Stimulated activated CD8-positive, alpha-beta memory T cell treated with anti-CD3 and anti-CD28 coated beads, Interleukin-4, amount 100 ng/mL, for 1 hour (primary cell): ENCODE results near the gene LIMCH1.

Experiments used
- DNase-seq, 2 donors: peaks; one replicate each; pipeline ENCODE4 v3.0.0-alpha.2; 2020; ENCODE audit warnings: low read depth in 2 of 2, low spot score in 1 of 2

Gene LIMCH1

DNA sequence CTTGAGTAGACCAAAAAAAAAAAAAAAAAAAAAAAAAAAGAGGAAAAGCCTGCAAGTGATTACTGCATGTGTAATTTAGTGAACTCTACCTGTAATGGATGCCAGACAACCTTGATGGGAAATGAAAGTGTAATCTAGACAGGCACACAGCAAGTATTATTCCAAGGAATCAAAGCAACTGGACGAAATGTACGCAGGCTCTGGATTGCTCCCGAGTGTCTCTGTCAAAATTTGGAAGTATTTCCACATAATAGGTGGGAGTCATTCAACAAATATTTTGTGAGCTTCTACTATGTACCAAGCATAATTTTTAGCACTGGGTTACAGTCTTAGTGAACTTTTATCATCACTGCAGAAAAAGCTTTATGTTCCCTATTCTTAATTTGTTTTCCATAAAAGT is 64.2 kb downstream of the LIMCH1 start:
- no peak for DNase-seq

DNA sequence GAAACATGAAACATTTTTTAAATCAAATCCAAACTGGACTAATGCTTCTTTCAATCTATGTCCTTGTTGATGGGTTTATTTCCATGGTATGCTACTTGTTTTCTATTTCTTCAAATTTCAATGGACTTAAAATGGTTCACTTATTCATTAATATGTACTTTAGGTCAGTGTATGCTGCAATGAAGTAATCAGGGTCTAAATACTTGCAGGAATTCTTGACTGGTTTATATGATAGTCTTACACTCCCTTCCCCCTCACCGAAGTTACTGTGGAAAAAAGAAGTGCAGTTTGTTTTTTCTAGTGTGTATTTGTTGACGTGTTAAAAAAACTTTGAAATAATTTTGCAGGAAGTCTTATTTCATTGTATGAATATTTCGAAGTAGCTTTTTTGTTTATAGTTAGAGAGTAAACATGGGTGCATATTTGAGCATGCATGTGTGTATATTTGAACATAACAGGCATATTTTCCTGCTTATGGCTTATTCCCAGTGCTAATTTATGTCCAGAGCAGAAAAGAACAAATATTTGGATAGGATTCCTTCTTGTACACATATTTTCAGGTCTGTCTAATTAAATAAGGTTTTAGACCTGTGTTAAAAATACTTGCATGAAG is 65.0 kb downstream of the LIMCH1 start:
- no peak for DNase-seq

DNA sequence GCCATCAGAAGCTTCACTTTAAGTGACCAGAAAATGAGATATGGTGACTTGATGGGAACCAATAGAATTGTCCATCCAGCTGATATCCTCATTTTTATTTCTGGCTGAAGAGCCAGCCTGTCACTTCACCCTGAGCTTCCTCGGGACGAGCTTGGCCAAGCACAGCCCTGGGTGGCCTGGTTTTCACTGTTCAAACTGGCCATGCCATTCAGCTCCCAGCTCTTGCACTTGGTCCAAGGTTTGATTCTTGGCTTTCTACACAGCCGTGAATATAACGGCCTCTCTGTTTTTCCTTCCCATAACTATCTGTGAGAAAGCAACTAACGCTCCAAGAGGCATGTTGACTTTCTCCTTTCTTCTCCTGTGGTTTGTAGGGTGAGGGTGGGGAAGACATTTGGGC is 71.9 kb downstream of the LIMCH1 start:
- DNase-seq: no peak

DNA sequence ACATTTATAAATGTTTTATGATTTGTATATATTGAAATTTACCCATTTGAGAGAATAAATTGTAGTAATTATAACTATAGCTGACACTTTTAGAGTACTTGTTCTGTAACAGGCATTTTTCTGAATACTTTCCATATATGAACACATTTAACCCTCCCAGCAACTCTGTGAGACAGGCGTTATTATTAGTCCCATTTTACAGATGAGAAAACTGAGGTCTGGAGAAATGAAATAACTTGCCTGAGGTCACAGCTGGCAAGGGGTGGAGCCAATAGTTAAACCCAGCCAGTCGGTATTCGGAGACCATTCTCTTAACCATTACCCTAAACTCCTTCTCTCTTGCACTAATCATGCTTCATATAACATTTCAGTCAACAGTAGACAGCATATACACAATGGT is 72.5 kb downstream of the LIMCH1 start:
- no peak for DNase-seq

DNA sequence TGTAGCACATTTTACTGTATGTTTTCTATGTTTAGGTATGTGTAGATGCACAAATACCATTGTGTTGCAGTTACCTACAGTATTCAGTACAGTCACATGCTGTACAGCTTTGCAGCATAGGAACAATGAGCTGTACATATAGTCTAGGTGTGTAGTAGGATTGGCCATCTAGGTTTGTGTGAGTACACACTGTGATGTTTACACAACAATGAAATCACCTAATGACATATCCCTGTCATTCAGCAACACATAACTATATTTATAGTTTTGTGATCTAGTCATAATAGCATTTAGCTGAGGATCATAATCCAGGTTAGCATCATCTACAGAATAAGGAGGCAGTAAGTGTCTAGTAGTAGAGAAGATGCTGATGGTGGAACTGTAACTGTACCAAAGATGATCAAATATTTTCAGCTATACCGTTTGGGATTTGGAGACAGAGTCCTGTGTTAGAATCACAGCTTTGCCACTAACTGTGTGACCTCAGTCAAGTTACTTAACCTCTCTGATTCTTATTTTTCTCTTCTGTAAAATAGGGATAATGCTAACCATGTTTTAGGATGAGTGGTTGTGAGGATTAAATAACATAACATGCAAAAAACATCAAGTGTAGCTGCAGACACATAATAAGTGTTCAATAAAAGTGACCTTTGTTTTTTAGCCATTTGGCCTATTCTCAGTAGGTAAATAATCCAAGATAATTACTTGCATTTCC is 73.3 kb downstream of the LIMCH1 start:
- DNase-seq: no peak

DNA sequence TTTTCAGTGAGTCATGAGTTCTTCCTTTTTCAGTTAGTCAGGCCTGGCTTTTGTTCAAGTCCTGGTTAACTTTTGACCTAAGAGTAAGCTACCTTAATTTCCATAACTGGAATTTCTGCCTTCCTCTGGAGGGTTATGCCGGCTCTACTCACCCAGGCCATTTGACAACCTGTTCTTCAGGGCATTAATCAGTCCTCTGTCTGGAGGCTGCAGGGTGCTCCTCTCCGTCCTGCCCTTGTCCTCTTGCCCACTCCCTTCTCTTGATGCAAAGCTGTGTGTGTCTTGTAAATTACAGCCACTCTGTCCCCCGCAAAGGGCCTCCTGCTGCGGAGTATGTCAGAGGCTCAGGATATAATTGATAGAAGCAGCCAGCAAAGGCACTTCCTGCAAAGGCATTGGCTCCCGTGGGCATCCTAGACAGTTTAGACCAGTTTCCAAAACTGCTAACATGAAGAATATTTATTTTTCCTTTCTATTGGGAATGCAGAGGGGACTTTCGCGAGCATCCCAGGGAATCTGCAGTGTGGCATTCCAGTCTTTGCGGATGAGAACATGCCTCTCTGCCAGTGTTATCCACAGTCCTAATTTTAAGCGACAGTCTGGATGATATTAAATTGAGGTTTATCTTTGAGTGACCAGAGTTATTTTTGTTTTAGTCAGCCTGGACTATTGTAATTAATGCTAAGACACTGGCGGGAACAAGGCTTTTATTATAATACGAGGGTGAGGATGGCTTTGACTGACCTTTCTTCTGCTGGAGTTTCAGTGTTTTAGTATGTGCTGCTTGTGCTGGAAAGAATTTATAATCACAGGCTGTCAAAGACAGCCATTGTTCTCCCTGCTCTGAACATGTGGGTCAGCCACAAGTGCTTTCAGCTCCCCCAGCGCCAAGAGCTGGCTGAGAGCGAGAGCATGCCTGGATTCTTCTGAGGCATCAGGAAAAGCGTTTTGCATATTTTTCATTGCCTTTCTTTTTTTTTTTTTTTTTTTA is 74.2 kb downstream of the LIMCH1 start:
- DNase-seq: no peak

DNA sequence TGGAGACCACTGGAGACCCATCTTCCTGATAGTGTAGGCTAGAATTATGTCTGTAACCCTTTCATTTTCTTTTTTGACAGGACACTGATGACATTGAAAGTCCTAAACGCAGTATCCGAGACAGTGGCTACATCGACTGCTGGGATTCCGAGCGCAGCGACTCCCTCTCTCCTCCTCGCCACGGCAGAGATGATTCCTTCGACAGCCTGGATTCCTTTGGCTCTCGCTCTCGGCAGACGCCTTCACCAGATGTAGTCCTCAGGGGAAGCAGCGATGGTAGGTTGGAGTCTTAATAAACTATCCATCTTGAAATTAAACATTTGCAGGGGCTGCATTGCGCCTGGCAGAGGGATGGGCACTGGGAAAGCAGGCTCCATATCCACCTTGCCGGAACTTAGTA is 75.4 kb downstream of the LIMCH1 start:
- no peak for DNase-seq

DNA sequence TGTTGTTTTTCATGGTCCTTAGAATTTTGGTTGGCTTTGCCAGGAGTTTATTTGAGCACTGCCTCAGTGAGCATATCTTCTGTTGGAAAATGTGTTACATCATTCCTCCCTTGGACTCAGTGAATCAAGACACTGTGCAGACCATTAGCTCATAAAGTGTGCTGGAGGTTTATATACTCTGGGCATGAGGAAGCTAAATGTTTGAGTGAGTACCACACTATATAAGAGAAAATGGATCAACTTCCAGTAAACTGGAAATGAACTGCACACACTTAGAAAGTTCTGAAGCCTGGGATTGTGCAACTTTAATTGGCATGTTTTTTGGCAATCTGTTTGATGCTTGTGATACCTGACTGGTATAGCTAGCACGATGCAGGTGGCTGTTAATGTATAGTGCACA is 75.9 kb downstream of the LIMCH1 start:
- DNase-seq: no peak

DNA sequence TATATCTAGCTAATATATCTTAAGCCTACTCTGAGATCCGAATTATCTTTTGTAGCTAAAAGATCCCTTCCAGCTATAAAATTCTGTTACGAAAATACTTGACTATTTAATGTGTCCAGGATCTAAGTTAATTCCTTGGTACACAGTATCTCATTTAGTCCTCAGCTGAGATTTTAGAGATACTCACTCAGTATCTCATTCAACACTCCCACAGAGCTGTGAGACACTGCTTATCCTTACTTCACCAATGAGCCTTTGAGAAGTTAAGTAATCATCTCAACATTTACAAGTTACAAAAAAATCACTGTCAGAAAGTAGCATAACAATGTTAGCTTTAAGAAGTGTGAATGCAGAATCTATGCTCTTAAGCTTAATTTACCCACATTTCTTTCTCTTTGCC is 76.6 kb downstream of the LIMCH1 start:
- no peak for DNase-seq

DNA sequence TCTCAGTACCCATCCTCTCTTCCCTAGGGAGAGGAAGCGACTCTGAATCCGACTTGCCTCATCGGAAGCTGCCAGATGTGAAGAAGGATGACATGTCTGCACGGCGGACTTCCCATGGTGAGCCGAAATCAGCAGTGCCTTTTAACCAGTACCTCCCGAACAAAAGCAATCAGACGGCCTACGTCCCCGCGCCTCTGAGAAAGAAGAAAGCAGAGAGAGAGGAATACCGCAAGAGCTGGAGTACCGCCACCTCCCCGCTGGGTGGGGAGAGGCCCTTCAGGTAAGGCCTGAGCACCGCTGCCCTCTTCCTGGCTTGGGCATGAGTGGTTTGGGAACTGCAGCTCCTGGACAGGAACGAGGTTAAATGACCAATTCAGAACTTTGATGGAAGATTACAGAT is 81.2 kb downstream of the LIMCH1 start:
- DNase-seq: no peak

DNA sequence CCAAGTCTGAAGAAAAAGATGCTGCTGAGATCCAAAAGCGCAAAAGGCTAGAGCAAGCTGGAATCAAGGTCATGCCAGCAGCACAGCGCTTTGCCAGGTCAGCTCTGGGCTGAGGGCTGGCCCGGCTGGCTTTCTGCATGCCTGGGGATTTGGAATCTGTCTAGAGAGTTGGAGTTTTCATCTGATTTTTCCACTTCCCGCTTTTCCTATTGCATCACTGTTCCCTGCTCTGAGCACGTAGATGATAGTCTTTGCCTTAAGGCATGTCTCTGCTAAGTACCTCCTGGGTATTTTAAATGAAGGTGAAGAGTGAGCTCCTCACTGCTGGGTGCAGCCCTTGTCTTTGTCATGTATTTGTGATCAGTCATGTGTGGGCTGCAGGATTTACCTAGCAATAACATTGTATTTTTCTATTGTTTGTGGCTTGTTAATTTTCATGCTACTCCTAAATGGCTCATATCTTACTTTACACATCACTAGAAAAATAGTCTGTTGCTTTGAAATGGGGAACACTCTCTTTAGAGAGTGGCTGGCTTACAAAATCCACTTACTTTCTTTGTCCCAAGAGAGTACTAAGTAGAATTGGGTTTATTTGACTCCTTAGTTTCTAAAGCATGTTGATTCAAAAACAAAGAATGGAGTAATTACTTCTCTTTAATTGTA is 82.8 kb downstream of the LIMCH1 start:
- DNase-seq: no peak

DNA sequence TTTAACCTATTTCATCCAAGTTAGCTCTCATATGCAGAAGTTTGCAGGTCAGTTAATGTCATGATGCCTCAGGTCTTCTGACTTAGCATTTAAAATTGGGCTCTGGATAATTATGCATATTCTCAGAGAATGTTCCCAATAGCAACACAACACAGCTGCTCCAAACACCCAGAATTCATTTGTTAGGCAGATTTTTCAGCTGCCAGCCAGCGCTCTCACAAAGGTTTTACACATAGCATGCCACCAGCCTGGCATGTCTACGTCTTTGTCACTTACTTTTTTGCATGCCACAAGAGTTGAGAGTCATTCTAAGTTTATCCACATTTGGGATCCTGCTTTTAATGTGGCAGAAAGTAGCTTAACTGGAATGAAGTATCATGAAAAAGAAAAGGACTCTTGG is 84.8 kb downstream of the LIMCH1 start:
- no peak for DNase-seq

DNA sequence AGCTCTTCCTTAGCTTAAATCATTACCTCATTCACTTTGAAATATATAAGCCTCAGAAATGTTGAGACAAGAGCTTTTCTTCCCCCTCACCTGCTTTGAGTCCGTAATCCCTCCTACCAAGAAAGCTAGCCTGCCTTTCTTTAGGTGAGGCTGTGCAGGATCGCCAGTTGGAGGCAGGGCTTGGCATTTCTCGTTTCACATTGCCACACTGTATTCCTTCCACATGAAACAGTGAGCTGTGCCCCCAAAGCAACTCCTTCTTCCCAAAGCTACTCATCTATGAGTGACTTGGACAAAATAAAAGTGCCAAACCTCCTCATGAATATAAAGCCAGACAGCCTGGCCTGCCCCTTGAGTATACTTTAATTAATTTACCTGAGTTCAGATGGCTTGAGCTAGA is 86.8 kb downstream of the LIMCH1 start:
- no peak for DNase-seq

DNA sequence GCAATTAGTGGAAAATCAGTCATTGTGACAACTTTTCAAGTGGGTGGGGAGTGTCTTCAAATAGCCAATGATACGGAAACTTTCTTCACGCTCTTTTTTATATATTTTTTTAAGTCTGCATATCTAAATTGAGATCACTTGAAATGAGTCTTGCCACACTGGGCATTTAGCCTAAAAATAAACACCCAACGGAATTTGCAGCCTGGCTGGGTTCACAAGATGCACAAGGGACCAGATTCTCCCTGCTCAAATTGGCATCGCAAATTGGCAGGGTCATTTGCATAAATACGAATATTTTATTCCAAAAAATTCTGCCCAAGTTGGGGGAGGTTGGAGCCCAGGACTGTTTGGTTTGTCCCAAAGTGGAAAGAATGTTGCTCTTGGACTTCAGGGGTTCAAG is 87.6 kb downstream of the LIMCH1 start:
- DNase-seq: no peak

DNA sequence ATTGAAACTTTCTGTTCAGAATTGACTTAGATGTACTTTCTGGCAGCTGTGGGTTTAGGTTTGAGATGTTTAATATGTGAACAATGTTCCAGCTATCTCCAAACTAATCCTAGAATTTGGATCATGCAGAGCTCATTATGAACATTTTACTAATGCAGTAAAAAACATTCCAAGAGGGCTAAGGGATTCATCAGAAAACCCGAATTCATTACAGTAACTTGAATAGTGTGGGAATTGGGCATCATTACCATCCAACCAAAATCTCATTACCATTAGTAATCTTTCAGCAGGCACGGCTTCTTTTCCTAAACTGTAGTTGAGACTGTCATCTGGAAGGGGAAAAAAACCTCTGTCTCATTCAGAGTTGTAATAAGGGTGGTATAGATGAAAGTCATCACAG is 91.0 kb downstream of the LIMCH1 start:
- DNase-seq: no peak

DNA sequence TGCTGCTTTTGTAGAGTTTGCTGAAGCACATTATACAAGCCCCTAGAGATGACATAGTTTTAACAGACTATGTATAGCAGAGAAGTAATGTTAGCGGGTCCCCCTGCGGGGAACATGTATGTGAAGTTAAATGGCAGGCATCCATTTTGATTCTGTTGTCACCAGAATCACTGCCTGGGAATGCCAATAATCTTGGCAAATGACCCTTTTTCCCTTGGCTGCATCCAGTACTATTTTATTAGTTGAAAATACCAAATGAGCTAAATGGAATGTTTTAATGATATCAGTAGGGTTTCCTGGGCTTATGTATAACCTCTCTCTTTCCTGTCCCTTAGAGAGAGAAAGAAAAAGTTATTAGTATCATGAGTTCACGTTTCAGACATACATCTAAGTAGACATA is 93.6 kb downstream of the LIMCH1 start:
- no peak for DNase-seq

DNA sequence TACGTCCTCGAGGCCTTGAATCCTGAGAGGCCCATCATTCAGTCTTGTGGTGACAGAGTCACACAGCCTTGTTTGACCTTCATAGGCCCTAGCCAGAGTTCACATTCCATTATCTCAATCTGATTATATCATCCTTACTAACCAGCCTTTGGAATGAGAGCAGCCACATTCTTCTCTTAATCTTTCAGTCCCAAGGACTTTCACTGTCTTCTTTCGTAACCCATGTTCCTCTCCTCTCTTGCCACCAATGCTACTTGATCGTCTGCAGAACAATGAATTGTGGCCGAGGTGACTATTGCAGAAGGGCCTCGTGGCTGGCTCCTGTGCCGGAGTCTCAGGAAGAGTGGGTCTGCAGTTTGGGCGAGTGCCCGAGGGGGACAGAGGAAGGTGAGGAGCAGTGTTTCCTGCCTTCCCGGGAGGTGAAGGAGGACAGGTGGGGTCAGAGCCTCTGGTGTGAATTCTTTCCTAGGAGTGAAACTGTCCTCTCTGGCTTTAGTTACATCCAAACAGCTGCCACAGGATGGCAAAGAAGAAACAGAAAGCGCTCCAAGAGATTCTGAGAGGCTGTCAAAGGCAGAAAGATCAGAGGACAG is 94.6 kb downstream of the LIMCH1 start:
- no peak for DNase-seq

DNA sequence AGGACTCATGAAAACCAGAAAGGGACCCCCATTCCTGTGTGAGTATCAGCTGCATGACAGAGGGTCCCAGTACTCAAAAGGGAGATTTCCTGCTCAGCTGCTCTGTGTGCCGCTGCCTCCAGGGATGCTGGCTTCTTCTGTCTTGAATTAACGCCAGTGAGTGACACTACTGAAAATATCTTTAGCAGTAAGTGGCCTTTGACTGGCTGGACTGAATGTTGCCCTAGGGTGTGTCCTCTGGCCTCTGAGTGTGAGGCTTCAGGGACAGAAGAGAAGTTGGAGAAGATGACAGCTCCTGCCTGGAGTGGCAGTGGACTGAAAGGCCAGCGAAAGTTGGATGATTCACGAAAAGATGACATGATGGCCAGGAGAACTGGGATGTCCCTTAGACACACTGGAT is 95.4 kb downstream of the LIMCH1 start:
- no peak for DNase-seq

DNA sequence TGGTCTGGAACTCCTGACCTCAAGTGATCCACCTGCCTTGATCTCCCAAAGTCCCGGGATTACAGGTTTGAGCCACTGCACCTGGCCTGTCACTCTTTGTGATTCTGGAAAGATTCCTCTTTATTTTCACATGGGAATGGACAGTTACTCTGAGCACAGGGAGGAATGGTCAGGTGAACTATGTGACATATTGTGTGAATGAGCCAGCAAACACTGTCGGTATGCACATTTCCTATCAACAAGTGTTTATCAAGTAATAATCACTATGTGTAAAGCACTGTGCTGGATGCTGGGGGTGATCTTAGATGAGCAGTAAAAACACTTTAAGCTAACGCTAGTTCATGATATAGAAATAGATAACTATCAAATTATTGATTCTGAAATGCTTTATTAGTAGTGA is 97.5 kb downstream of the LIMCH1 start:
- DNase-seq: no peak

DNA sequence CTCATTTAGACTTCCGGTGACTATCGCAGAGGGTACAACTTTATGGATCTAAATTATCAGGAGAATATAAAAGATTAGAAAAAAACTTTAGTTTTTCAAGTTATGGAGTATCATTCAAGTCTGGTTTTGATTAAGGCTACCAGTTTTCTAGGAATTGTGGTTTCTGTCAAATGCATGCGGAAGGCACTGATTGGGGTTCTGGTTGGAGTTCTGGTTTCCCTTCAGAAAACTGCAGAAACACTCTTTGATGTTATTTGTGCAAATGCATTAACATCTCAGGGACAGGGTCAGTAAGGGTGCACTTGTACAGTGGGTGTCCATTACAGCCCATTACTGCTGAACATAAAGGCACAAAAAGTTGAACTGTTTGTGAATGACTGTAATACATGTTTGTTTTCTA is 100.2 kb downstream of the LIMCH1 start:
- no peak for DNase-seq

DNA sequence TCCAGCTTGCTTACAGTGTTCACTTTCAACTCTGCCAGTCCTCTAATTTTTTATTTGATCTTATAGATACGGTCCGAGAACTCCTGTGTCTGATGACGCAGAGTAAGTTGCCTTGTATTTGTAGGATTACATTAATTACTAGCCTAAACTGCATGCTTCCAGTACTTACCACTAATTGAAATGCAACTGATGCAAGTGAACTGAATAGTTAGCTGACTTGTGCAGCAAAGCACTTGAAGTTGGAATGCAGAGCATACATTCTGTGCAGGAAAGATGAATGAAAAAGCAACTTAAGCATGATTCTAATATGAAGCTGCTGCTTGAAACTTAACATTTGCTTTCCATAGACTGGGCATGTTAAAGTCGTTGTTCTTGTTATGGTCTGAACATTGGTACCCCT is 100.9 kb downstream of the LIMCH1 start:
- DNase-seq: no peak
